Measurements from ENCODE around the gene SOS1.
A peak's percentile ranks its signal among the peaks of the same experiment; 100 is the strongest.

Gene SOS1

DNA sequence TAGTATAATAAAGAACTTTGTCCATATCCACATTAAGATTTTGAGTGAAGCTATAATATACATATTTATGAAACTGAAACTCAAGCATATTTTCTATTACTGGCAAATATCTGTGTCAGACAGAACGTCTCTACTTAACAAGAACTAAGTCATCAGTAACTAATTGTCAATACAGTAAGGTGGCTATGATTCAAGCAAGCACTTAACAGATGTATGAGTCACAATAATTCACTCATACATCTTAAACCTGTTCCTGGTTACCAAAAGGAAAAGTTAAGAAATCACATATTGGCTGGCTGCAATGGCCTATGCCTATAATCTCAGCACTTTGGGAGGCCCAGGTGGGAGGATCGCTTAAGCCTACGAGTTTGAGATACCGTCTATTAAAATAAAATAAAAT is 96.0 kb downstream of the SOS1 start:
- no peak for DNase-seq (ENCODE audit: low read depth in 2 of 2)

DNA sequence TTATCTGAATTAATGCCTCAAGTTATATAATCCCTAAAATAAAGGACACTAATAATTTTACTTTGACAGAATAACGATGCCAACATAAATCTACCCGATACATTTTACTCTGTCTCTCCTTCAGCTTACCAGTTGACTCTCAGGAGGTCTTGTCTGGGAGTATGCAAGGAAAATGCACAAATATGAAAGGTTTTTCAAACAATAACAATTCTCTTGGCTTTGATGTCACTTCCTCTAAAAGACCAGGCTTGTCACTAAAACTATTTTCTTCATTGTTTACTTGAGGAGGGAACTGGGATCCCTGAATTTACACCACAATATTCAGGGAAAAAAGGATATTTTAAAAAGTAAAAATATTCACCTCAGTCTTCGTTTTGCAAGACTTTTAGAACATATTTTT is 97.2 kb downstream of the SOS1 start:
- DNase-seq (ENCODE audit: low read depth in 2 of 2) = no peak

DNA sequence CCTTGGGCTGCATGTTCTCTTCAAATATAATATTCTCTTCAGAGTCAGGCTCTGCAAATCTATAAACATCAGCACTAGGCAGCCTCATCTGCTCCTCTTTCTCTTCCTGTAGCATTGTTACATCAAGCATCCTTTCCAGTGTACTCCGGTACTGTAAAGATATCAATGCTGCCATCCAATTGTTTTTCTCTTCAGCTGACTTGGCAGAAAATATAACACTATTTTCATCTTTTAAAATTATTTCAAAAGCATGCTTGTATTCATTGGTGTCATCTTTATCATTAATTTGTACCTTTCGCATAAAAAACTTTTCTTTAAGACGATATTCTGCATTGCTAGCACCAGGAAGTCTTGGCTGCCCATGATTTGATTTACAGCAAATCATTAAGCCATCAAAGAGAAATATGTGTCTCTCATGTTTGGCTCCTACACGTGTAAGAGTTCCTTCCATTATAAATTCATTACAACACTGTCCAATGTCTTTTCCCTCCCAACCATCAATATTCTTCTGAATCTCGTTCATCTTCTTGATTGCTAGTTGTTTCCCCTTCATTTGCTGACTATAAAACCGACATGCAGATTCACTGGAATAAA is 98.1 kb downstream of the SOS1 start:
- DNase-seq (ENCODE audit: low read depth in 2 of 2) = no peak

DNA sequence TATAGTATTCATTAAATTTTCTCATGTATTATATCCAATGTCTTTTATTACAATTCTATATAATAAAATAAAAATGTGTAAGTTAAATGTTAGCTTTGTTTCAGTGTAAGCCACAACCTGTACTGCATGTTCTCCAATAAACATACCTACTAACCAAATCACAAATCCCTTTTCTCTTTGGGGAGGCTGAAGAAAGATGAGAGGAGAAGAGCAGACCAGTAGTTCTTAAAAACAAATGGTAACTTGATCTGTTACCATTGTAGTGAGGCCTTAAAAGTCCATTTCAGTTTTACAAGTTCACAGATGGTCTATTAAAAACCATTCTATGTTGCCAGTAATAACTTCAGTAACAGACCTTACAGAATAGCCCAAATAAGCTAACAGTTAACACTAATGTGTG is 100.5 kb downstream of the SOS1 start:
- no peak for DNase-seq (ENCODE audit: low read depth in 2 of 2)

DNA sequence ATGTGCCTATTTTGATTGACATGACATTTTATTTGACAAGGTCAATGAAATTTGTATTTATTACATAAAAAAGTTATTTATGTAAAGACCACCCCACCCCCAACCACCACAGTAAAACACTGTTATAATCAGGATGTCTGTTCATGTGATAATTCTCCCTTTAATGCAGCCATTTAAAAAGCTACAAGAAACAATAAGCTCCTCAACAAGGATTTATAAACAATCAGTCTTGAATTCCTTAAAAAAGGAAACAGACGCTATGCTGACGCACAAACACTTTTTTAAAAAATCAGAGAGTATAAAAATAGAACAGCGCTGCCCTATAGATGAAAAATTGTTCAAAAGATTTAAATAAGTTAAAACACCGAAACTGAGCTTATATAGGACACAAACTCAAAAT is 102.2 kb downstream of the SOS1 start:
- DNase-seq (ENCODE audit: low read depth in 2 of 2) = no peak

DNA sequence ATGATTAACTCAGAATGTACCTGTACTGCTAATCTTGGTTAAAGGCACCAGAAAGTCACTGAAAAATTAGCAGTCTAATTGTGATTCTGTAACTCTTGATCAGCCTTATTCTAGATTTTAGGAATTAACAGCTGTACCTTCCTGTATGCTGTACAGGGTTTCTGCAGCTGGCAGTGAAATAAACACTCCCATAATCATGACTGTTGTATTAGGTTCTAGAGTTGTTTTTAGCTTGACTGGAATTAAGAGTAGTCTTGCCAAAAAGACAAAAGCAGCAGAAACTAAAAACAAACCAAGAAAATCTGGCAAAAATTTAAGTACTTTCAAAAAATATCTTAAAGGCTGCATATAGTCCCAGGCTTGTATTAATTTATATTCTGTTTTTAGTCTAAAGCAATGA is 103.5 kb downstream of the SOS1 start:
- DNase-seq (ENCODE audit: low read depth in 2 of 2) = no peak

DNA sequence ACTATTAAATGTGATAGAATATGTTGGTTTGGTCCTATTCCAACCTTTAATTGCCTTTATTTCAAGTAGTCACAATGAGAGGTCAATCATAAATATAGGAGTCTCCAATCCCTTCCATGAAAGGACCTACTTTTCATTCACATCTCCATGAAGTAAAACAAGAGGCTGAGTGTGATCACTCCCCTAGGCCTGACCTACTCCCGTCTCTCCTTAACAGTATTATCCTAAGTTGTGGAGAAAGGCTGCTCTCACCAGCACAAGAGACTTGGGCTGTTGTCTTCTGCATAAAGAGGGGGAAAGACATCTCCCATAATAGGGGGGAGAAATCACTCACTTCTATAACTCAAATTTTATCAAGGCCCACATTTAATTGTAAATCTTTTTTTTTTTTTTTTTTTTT is 105.4 kb downstream of the SOS1 start:
- no peak for DNase-seq (ENCODE audit: low read depth in 2 of 2)

DNA sequence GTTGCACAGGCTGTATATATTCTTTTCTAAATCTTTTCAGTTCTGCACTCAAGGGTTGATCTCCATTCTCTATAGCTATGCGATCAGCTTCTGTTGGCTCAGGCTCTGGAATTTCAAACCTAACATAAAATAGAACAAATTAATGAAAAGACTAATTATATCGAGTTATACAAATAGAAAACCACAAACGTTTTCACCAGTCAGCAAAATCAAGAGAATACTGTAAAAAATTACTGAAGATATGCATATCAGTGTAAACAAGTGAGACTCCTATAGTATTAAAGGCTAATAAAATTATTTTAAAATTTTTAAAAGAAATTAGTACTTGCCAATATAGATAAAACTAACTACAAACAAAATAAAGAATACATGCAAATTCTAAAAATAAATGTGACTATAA is 107.0 kb downstream of the SOS1 start:
- no peak for DNase-seq (ENCODE audit: low read depth in 2 of 2)

DNA sequence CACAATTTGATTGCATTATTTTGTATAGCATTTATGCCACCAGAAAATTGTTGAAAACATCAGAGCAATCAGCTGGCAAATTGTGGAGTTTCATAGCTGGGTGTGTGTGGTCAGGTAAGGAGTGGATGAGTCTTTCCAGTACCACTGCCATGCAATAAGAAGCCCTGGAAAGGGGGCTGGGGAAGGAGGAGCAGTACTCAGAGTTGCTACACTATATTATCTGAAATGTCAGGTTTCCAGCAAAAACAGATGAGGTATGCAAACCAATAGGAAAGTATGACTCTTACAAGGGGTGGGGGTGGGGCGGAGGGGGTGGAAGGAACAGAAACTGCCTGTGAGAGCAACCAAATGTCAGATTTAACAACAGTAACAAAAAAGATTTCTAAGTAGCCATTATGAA is 112.2 kb downstream of the SOS1 start:
- peak in 1 of 2 donors; percentile 6 for DNase-seq (ENCODE audit: low read depth in 2 of 2)

DNA sequence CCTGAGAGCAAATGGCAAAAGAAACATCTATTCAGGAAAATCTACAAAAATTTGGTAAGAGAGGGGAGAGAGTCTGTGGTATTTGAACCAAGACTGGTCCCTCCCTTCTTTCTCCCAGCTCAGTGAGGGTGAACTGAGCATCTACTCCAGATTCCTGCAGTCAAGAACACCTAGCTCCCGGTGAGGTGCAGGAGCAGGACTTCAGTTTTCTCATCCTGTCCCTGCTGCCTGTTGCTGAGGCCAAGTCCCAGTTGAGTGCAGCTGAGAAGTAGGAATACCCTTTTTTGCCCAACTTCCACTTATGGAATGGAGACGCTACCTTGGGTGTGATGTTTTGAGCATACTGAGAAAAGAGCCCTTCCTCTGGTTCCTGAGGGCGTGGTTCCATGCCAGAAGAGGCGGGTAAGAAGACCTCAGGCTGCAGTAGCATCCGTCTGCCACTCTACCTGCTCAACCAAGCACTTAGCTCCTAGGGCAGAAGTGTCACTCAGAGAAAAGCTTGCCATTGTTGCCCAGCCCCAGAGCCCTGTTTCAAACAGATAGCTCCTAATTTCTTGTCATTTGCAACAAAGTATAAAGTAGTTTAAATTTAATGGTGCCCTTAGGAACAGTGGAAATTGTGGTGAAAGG is 112.9 kb downstream of the SOS1 start:
- DNase-seq (ENCODE audit: low read depth in 2 of 2) = no peak

DNA sequence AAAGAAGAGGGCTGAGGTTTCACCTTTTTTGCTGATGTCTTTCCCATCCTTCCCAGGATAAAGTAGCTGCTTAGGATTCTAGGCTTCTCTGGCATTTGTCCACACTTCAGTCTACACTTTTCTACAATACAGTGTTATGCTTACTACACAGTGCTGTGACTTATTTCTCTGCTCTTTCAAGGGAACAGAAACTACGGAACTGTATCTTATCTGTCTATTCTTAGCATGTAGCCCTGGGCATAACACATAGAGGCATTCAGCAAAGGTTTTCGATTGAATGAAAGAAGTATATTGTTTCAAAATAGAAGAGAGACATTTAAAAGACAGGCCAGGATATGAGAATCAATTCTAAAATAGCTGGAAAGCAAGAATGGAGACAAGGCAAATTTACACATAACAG is 120.3 kb downstream of the SOS1 start:
- no peak for DNase-seq (ENCODE audit: low read depth in 2 of 2)

DNA sequence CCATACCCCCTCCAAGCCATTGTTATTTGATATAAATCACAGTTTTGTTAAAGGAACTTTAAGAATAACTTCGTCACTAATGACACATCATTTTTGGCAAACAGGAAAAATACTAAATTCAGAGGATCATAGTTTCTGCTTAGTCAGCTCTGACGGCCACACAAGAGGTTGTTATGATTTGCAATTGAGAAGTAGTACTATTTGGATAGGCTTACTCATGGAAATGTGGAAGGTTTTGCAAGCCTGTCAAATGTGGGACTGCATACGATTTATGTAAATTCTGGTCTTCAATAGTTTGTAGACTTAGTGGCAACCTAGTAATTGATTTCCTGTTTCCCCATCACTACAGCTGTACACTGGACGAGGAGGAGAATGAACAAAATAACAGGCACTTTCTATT is 123.1 kb downstream of the SOS1 start:
- DNase-seq (ENCODE audit: low read depth in 2 of 2) = no peak

DNA sequence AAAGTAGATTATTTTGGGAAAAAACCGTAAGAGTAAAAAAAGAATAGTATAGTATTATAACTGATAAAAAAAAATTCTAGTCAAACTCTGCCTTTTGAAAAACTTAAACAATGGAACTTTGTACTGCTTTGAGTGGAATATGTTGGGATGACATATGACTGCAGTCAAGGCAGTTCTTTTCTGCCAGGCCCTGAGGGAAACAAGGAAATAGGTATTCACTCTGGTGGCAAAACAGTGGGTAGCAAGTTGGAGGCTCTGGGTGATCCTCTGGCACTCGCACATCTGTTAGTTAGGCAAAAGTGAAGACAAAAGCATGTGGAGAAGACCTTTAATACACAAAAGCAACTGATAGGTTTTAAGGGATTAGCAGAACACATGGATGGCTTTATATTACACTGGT is 129.0 kb downstream of the SOS1 start:
- DNase-seq (ENCODE audit: low read depth in 2 of 2) = no peak

DNA sequence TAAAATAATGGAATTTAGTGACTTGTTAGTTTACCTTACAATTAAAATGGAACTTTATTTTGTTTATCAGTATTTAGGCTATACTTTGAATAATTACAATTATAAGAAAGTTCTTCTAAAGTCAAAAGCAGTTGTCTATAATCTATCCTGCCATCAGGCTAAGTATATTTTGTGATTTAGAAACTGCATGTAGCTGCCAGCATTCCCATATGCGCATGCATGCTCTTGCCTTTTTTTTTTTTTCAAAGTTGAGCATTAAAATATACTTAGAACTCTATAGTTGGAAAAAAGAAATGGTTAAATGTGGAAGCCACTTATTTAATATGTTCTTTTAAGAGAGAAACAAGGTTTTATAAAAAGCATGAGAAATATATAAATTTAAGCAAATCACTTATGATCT is 132.1 kb downstream of the SOS1 start:
- DNase-seq (ENCODE audit: low read depth in 2 of 2) = no peak

DNA sequence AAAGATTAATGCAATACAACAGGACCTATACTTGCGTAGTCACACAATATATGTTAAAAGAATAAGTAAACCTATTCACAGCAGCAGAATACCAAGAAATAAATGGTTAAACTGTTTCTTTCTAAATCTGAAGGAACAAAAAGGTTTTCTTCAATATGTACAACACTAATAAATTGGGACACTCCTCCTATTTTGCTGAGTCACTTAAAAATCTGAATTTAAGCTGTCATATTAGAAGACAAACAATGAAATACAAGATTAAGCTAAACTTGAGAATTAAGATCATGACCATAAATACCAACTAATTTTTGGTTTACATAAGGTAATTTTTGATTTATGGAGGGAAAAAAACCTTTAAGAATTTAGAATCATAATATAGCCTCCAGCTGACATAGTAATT is 138.4 kb downstream of the SOS1 start:
- no peak for DNase-seq (ENCODE audit: low read depth in 2 of 2)

DNA sequence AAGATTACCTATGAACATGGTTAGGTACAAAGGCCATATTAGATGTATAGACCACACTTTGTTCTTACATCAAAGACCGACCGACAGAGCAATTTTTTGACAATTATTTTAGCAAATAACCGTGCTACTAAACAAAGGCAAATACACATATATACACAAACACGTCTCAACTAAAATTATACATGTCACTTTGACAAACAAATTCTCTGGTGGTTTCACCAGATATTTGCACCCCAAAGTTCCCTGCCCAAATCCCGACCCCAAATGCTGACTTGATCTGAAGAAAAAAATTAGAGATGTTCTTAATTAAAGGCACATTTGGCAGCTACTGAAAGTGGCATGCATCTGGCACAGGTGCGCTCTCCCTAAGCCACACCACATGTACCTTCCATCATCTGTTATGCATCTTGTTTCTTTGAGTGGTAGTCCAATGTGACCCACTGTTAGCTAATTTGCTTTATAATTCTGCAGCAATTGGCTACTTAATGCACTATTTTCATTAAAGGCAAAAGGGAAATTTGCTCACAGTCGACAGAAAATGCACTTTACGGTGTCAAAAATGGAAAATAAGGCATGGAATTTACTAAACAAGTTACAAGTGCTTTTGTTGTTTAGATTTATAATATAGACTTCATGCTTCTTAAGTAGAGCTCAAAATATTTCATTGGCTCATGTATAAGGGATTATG is 139.0 kb downstream of the SOS1 start:
- no peak for DNase-seq (ENCODE audit: low read depth in 2 of 2)

DNA sequence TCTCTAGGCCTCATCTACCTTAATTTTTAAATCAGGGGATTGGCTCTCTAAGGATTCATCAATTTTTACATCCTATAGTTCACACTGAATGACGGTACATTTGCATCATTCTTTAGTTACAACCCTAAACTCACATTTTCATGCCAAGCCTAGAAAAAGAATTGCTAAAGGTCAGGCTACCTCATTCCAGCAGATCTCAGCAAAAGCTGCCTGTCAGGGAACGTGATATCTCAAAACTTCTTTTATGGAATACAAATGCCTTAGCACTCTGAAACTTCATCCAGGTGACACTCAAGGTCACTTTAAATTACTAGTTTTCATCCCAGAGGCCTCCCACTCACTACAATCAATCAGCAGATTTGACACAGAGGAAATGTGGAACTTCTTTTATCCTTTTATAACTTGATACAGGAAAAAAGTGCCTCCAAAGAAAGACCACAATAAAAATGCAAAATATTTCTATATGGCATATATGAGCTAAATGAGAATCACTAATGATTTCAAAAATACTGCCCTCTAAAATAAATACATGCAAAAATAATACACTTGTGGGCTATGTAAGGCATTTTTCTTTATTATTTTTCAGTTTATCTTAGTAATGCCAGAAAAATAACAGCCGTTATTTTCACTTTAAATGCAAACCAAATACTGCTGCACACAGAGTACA is 139.7 kb downstream of the SOS1 start:
- DNase-seq (ENCODE audit: low read depth in 2 of 2) = no peak

DNA sequence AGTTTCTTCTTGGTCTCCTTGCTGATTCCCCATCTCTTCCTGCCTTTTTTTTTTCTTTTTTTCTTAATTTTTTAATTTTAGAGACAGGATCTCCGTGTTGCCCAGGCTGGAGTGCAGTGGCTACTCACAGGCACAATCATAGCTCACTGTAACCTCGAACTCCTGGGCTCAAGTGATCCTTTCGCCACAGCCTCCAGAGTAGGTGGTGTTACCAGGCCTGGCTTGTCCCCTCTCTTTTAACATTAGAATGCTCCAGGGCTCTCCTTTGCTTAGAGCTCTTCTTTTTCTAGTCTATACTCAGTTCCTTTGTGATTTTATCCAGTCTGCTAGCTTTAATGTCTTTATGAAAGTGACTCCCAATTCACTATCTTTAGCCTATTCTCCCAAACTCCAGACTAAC is 141.9 kb downstream of the SOS1 start:
- no peak for DNase-seq (ENCODE audit: low read depth in 2 of 2)

DNA sequence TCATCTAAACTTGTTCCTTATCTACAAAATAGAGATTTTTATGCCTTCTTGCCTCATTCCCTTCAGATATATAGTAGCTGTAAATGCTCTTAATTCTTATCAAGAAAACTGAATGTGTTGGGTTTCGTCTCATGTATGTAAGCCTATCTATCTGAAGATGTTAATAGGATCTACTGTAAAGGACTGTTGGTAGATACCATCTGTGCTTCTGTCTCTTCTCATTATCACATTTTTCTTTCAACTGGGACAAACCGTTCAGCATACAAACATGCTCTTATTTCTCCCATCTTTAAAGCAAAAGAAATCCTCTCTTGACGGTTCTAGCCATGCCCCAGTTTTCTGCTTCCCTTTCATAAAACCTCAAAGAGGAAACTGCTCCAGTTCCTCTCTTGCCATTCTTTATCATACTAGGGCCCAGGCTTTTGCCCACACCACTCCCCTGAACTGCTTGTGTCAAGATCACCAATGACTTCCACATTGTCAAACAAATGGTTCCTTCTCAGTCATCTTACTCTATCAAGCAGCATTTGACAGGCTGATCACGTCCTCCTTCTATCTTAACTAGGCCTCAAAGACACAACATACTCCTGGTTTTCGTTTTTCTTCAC is 142.5 kb downstream of the SOS1 start:
- DNase-seq (ENCODE audit: low read depth in 2 of 2) = no peak

DNA sequence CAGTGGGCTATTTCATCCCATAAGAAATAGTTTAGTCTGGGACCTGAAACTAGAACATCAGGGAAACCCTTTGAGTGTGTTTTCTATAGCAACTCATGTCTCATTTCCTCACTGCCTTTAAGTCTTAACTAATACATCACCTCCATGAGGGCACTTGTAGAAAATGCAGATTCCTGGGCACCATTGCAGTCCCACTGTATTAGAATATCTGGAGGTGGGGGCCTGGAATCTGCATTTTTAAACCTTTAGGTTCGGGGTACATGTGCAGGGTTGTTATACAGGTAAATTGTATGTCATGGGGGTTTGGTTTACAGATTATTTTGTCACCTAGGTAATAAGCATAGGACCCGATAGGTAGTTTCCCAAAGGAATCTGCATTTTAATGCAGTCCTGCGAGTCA is 143.8 kb downstream of the SOS1 start:
- DNase-seq (ENCODE audit: low read depth in 2 of 2) = no peak

DNA sequence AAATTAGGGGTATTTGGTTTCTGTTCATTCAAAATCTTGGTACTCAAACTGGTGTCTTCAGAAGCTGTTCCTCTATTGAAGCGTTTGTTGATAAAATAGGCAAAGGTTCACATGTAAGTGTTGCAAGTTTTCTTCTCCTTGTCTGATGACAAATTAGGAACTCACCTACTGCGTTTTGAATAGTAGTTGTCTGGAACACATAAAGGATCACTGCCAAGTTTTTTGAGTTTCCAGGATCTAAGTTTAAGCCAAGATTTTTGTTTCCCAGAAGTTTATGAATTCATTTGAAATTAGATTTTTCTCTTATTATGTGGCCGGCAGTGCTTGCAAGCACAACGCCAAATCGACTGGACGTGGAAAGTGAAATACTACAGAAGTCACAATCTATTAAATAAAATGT is 145.8 kb downstream of the SOS1 start:
- no peak for DNase-seq (ENCODE audit: low read depth in 2 of 2)

DNA sequence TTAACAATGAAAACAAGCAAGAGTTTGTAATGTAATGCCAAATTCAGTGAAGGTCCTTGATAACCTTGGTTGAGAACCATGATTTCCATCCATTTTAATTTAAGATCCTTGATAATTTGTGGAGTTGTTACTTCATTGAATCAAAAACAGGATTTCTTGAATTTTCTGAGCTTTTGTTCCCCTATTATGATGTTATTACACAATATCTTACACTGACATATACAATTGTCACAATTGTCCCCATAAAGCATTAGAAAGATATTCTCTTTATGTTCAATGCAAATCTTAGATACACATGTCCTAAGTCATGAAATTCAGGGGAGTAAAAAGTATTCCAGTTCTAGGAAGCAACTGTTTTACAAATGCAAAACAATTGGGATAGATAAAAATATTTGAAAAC is 147.6 kb downstream of the SOS1 start:
- no peak for DNase-seq (ENCODE audit: low read depth in 2 of 2)

DNA sequence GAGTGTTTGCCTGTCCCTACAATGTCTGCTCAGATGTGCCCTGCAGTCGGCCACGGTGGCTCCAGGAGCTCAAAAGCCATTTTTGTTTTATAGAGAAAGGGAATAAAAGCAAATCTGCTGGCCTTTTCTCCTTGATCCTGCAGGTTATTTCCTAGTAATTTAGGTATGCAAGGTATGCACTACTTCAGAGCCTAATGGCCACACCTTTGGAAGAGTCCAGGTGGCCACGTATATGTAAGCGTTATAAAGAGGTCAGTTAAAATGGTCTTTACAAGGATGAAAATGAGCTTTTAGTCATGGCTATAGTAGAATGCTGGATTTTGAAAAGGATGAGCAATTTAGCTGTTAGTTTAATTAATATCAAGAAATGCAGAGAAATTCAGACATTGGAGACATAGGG is 149.5 kb downstream of the SOS1 start:
- DNase-seq (ENCODE audit: low read depth in 2 of 2) = no peak

Measured in stimulated activated CD4-positive, alpha-beta T cell treated with anti-CD3 and anti-CD28 coated beads, Interleukin-15, amount 100 ng/mL, for 48 hours (primary cell).